Vagina (tissue), 2 donors: ENCODE results near the gene TOR4A. TPM values are rescaled to one million over a fixed set of nuclear protein-coding genes. Genes with fewer than 3 reads are reported as not detected.

Experiments
- DNase-seq, 2 donors: peaks; one replicate each; pipeline ENCODE4 v3.0.0-alpha.2; 2017; ENCODE audit errors: extremely low spot score in 2 of 2
- H3K27ac ChIP-seq: fragments of 200-600 bp; sonication (generic); one replicate; pipeline ENCODE4 v1.5.1; 2019
- H3K27me3 ChIP-seq: fragments of 200-600 bp; sonication (generic); one replicate; pipeline ENCODE4 v1.5.1; 2019
- H3K36me3 ChIP-seq, 2 donors: fragments of 200-600 bp; sonication (generic); one replicate each; pipeline ENCODE4 v1.5.1; 2017 to 2019
- H3K4me1 ChIP-seq: fragments of 200-600 bp; sonication (generic); one replicate; pipeline ENCODE4 v1.5.1; 2019
- H3K4me3 ChIP-seq, 2 donors: fragments of 200-600 bp; sonication (generic); 1 replicate in 1 of 2; 2 replicates in 1 of 2; pipeline ENCODE4 v1.5.1; 2016 to 2019
- H3K9me3 ChIP-seq: fragments of 200-600 bp; sonication (generic); one replicate; pipeline ENCODE4 v1.5.1; 2019
- POLR2A ChIP-seq, 2 donors: fragments of 450-650 bp; IDR thresholded peaks; one replicate each; pipeline ENCODE4 v1.6.1; 2017; ENCODE audit warnings: antibody characterized with exemption in 2 of 2, mild to moderate bottlenecking in 2 of 2, moderate library complexity in 2 of 2
- POLR2AphosphoS5 ChIP-seq, 2 donors: sonication (generic); formaldehyde crosslinking; IDR thresholded peaks; one replicate each; pipeline ENCODE4 v1.9.0; 2017; ENCODE audit warnings: antibody characterized with exemption in 2 of 2, mild to moderate bottlenecking in 2 of 2, low read depth in 1 of 2; ENCODE audit not compliant: insufficient read depth in 1 of 2
- intact Hi-C: fragments of 100-400 bp; cut with DNase I; formaldehyde crosslinking; loops from one replicate; pipeline ENCODE4 v1.15.1; 2023
- total RNA-seq: library from RNA; depleted of rRNA; stranded (reverse); fragments of >200 nt; gene quantifications from one replicate; pipeline ENCODE4 v1.2.3, GENCODE V29; 2016
- TF ChIP-seq, protein P1 (sequence below), 3 experiments: fragments of 450-650 bp in 2 of 3; fragments of 200-600 bp in 1 of 3; sonication (generic) in 1 of 3; IDR thresholded peaks; one replicate each; pipeline ENCODE4 v1.5.1; 2017 to 2019; ENCODE audit warnings: antibody characterized with exemption in 3 of 3, mild to moderate bottlenecking in 2 of 3, moderate library complexity in 2 of 3

TOR4A gene
- 13.0 TPM for total RNA-seq

GRCh38 chr9:137277329-137278041 is at the start of gene TOR4A:
Gene TOR4A (plus strand): TSS chr9:137277726. CDS start chr9:137278690, 964 bp downstream.
- Histone ChIP-seq H3K27me3 (no peaks in the 10 kb centered on the region), H3K27ac (peak within 1 kb of the TSS; percentile 78), H3K4me1 (peaks cover 50% of the 10 kb centered on the region), H3K4me3 (peak within 1 kb of the TSS; percentile 46 to 63), H3K36me3 (peaks cover 0 to 5% of the 10 kb centered on the region in 2 donors), H3K9me3 (no peaks in the 10 kb centered on the region)
- TF ChIP-seq POLR2AphosphoS5 (IDR thresholded peaks at IDR 0.05; ENCODE audit: insufficient read depth in 1 of 2, low read depth in 1 of 2) = peak in 1 of 2 donors; percentile 73
- TF ChIP-seq, protein P1, sequence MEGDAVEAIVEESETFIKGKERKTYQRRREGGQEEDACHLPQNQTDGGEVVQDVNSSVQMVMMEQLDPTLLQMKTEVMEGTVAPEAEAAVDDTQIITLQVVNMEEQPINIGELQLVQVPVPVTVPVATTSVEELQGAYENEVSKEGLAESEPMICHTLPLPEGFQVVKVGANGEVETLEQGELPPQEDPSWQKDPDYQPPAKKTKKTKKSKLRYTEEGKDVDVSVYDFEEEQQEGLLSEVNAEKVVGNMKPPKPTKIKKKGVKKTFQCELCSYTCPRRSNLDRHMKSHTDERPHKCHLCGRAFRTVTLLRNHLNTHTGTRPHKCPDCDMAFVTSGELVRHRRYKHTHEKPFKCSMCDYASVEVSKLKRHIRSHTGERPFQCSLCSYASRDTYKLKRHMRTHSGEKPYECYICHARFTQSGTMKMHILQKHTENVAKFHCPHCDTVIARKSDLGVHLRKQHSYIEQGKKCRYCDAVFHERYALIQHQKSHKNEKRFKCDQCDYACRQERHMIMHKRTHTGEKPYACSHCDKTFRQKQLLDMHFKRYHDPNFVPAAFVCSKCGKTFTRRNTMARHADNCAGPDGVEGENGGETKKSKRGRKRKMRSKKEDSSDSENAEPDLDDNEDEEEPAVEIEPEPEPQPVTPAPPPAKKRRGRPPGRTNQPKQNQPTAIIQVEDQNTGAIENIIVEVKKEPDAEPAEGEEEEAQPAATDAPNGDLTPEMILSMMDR (IDR thresholded peaks at IDR 0.05) = no peak
- peak in 1 of 2 donors; percentile 88 for DNase-seq
- intact Hi-C loops = no loop called here

GRCh38 chr9:137227853-137228505 is 49.5 kb upstream of the TOR4A start:
- Histone ChIP-seq H3K27ac (no peak overlapping the region), H3K4me1 (peaks cover 22% of the 10 kb centered on the region), H3K9me3 (no peaks in the 10 kb centered on the region), H3K36me3 (no peaks in the 10 kb centered on the region), H3K4me3 (no peak overlapping the region), H3K27me3 (peaks cover 4% of the 10 kb centered on the region)
- intact Hi-C loops = loop anchor here (1.0 to 5.0 kb wide), 3 partner anchors 36 to 129 kb away; no protein-coding TSS in a partner anchor
- TF ChIP-seq POLR2AphosphoS5 (IDR thresholded peaks at IDR 0.05; ENCODE audit: insufficient read depth in 1 of 2, low read depth in 1 of 2) = no peak
- TF ChIP-seq, protein P1 (IDR thresholded peaks at IDR 0.05) = no peak
- no peak for TF ChIP-seq POLR2A (IDR thresholded peaks at IDR 0.05)
- DNase-seq = no peak

DNA sequence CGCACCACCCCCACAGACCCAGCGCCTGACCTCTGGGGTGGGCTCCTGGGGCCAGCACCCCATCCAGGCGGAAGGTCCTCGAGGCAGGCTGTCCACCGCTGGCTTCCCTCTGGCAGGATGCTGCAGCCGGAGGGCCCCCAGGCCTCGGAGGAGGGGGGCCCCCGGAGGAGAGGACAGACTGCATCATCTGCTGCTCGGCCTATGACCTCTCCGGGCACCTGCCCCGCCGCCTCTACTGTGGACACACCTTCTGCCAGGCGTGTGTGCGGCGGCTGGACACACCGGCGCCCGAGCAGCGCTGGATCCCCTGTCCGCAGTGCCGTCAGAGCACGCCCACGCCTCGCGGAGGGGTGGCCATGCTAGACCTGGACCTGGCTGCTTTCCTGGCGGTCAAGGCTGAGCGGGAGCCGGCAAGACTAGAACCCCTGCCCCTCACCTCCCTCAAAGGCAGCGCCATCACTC is 49.0 kb upstream of the TOR4A start:
- H3K4me1 ChIP-seq = peaks cover 20% of the 10 kb centered on the region
- intact Hi-C loops = loop anchor here (5.0 kb wide), 2 partner anchors 36 to 129 kb away; no protein-coding TSS in a partner anchor
- no peak overlapping the region for H3K4me3 ChIP-seq
- no peak for DNase-seq
- H3K36me3 ChIP-seq = no peaks in the 10 kb centered on the region
- no peaks in the 10 kb centered on the region for H3K9me3 ChIP-seq
- H3K27ac ChIP-seq = no peak overlapping the region
- peaks cover 4% of the 10 kb centered on the region for H3K27me3 ChIP-seq
- TF ChIP-seq POLR2AphosphoS5 (IDR thresholded peaks at IDR 0.05; ENCODE audit: insufficient read depth in 1 of 2, low read depth in 1 of 2) (no peak), POLR2A (IDR thresholded peaks at IDR 0.05) (no peak)
- TF ChIP-seq, protein P1 (IDR thresholded peaks at IDR 0.05) = no peak

- H3K9me3 ChIP-seq = no peaks in the 10 kb centered on the region
- TF ChIP-seq POLR2AphosphoS5 (IDR thresholded peaks at IDR 0.05; ENCODE audit: insufficient read depth in 1 of 2, low read depth in 1 of 2) = no peak
- TF ChIP-seq, protein P1 (IDR thresholded peaks at IDR 0.05) = no peak
- no peak for TF ChIP-seq POLR2A (IDR thresholded peaks at IDR 0.05)
- H3K27ac ChIP-seq = no peak overlapping the region
- no peak for DNase-seq
- no peaks in the 10 kb centered on the region for H3K36me3 ChIP-seq
- H3K4me3 ChIP-seq = no peak overlapping the region
- H3K27me3 ChIP-seq = peaks cover 4% of the 10 kb centered on the region
- peaks cover 14% of the 10 kb centered on the region for H3K4me1 ChIP-seq
- intact Hi-C loops = loop anchor here (5.0 kb wide), 2 partner anchors 37 to 128 kb away; no protein-coding TSS in a partner anchor
Observed at GRCh38 chr9:137228968-137229896, 48.3 kb upstream of the TOR4A start.
